ENCODE results near the gene PIGX.
A peak's percentile ranks its signal among the peaks of the same experiment; 100 is the strongest.

The PIGX gene

DNA sequence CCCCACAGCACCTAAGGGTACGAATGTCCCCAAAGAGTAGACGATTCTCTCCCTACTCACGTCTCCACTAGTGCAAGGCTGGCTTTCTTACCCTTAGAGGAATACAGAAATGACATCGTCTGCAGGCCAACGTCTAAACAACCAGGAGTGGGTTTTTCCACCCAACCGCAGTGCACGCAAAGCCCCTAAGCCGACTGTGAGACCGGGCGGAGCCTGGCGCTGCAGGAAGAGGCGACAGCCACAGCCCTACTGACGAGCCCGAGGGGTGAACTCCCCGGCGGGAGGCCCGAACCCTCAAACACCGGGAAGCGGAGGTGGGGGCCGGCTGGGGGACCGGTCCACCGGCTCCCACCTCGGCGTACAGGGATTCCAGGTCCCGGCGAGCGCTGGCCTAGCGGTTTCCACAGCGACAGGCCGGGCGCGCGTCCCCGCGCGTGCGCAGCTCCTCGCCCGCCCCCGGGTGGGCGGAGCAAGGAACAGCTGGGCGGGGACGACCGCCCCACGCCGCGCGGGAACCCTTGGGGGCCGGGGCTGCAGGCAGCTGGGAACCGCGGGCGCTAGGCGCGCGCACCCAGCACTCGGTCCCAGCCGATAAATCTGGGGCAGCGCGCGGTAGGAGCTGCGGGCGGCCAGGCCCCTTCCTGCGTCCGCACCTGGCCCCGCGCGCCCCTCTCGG lies at the start of gene PIGX, which contains the start of gene CEP19:
Gene PIGX, plus strand, starts transcription at position 540 of the 676 bp plus-strand sequence.
Gene CEP19, minus strand, starts transcription at position 413 of the 676 bp plus-strand sequence. CDS start 3,593 bp downstream, outside the sequence.
- DNase-seq (ENCODE audit: low spot score), result peak; percentile 89

DNA sequence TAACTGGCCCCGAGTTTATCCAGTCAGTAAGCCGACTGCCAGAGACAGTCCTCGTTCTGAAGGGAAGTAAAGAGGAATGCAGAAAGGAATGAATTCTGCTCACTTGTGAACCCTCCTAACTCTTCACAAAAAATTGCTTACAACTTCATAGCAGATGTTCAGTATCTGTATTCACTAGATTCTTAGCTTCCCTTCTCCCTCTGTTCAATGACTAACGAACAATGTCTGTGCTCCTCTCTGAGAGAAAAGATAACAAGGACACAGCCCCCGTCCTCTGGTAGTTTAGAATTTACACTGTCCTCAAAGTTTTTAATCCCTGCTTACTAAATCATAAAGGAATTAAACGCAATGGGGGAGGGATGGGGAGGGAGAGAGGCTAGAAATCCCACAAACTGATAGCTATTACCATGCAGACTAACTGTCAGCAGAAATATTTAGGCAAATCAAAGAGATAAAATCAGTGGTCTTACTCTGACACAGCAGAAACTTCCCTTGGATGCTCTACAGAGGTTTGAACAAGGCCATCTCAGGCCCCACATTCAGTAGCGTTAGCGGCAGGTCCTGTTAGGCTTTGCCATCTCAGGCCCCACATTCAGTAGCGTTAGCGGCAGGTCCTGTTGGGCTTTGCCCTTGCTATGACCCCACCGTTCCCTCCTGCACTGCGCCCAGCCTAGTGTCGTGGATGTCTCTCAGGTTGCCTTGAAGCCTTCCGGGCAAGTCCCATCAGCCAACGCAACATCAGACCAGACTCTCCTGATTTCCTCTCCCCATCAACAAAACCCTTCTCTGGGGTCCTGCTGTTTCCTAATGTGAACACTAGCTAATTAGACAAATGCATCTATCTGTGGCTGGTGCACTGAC lies 49.2 kb upstream of the PIGX start:
- DNase-seq (ENCODE audit: low spot score), result no peak

DNA sequence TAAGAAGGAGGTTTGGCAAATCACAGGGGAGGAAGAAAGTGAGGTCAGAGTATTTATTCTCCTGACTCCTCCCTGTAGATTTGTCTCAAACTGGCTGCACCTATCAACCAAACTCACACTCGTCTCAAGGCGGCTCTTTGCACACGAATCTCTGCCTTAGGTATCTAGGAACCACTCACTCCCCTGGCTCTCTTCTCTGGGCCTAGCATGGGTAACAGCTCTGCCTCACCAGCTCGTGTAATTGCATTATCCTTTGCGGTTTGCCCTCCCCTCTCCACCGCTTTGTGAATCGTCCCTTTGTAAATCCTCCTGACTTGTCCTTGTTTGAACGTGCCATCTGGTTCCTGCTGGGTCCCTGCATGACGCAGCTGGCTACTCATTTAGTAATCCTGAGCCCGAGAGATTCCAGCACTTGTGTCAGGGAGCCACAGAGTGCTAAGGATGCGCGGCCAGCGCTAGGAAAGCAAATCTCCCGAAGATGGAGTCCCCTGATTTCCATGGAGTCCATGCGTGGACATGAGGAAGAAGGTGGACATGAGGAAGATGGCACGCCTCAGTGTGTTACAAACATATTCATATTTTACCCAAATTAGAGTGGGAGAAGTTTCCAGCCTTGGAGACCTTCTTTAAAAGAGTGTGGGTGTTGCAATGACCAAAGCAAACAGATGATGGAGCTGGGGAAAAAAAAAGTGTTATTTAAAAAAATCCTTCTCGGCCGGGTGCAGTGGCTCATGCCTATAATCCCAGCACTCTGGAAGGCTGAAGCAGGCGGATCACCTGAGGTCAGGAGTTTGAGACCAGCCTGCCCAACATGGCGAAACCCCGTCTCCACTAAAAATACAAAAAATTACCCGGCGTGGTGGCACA lies 45.9 kb upstream of the PIGX start:
- peak; percentile 69 for DNase-seq (ENCODE audit: low spot score)

DNA sequence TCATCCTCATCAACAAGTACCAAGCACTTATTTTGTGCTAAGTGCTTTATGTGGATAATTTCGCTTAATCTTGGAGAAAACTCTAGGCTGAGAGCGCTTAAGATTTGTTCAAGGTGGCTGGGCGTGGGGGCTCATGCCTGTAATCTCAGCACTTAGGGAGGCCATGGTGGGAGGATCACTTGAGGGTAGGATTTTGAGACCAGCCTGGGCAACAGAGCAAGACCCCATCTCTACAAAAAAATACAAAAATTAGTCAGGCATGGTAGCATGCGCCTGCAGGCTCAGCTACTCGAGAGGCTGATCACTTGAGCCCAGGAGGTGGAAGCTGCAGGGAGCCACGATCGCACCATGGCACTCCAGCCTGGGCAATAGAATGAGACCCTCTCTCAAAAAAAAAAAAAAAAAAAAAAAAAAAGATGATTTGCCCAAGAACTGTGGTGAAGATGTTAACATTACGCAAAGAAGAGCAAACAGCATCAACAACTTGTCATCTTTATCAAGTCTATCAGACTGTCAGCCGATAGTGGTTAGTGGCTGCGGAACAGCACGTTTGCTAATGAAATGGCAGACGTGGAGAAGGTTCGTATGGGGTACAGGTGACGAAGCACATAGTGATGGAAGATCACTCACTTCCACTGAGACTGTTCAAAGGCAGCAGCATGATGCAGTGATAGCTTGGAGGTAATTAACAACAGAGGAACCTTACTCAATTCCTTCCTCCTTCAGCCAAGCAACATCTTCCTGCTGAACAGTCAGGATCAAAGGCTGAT lies 44.9 kb upstream of the PIGX start:
- DNase-seq (ENCODE audit: low spot score), result no peak

DNA sequence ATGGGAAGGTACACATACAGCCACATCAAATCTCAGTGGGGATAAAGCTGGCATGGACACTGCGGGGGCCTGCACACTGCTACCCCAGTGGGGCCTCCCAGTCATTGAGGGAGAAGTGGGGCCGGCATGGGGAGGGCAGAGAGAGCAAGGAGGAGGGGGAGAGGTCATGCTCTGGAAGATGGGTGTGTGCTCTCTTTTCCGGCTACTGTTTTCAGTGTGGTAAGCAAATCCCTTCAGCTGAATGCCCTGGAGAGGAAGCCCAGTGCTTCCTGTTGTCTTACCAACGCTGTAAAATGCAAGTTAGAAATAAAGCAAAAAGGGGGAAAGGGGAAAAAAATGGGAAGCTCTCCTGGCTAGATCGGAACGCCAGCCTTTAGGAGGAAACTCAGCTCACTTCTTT lies 41.8 kb upstream of the PIGX start:
- no peak for DNase-seq (ENCODE audit: low spot score)

DNA sequence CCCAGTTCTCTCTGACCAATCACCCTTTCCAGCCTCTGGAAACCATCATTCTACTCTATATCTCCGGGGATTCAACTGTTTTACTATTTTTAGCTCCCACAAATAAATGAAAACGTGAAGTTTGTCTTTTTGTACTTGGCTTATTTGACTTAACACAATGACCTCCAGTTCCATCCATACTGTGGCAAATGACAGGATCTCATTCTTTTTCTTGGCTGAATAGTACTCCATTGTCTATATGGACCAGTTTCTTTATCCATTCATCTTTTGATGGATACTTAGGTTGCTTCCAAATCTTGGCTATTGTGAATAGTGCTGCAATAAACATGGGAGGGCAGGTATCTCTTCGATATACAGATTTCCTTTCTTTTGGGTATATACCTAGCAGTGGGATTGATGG lies 38.5 kb upstream of the PIGX start:
- DNase-seq (ENCODE audit: low spot score), result no peak

DNA sequence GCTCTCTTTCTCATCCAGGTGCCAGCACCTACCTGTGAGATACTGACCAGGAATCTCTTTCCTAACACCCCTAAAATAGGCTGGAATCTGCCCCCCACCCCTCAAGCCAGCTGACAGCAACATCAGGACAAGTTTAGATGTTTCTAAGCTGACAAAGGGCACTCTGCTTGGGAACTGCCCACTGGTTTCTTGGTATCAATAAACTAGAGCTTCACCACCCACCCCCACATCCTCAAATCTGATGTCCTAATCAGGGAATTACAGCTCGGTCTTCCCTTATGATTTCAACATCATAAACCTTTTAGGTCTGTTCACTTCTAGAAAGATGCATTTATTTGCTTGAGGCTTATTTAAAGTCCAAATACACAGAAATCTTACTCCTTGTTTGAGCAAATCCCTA lies 34.8 kb upstream of the PIGX start:
- DNase-seq (ENCODE audit: low spot score), result no peak

DNA sequence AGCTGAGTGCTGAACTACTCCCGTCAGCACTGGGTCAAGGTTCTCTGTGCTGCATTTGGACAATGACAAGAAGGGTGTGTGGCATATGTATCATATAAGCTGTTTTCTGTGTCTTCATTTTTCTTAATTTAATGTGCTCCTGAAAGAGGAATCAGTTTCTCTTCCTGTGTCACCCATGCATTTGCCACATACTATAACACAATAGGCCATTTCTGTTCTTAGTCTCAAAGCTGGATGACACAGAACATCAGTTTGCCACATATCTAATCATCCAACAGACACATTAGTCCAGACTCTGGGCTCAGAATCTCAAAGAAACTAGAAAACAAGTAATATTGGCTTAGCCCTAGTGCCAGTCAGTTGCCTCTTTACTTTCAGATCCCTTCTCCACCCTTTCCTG lies 34.2 kb upstream of the PIGX start:
- no peak for DNase-seq (ENCODE audit: low spot score)

DNA sequence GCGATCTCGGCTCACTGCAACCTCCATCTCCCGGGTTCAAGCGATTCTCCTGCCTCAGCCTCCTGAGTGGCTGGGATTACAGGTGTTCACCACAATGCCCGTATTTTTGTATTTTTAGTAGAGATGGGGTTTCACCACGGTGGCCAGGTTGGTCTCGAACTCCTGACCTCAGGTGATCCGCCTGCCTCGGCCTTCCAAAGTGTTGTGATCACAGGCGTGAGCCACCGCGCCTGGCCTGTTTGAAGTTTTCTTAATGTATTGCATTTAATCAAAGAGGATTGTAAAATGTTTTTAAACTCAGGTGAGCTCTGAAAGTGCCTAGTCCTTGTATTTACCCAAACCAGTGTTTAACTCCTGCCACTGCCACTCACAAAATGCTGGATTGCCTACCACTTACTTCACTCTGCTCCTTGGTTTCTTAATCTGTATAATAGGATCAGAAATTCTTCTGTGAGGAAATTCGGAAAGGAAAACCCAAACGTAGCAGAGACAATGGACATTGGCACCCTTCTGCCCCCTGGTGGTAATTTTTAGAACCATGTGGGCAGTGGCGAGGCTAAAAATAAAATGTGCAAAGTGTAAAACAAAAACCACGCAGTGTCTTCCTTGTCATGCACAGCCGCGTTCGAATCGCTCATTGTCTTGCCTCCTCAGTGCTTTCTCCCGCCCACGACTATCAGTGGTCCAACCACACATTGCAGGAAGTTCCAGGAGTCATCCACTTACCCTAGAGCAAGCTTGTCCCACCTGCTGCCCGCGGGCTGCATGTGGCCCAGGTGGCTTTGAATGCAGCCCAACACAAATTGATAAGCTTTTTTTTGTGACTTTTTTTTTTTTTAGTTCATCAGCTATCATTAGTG lies 27.4 kb upstream of the PIGX start:
- DNase-seq (ENCODE audit: low spot score), result peak; percentile 74

DNA sequence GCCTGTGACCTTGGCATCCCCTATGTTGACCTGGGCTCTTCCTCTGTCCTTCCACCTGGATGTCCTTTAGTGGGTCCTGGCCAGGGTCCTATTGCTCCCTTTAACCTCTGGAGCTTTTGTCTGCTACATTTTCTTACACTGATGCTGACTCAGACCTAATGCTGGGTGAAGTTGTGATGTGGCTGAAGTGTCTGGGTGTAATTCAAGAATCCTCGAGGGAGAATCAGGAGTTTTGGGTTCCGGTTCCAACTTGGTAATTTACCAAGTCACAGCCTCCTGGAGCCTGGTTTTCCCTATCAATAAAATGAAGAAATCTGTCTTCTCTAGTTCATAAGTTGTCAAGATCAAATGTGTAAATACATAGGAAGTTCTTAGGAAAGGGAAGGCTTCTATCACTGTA lies 25.7 kb upstream of the PIGX start:
- DNase-seq (ENCODE audit: low spot score), result no peak

DNA sequence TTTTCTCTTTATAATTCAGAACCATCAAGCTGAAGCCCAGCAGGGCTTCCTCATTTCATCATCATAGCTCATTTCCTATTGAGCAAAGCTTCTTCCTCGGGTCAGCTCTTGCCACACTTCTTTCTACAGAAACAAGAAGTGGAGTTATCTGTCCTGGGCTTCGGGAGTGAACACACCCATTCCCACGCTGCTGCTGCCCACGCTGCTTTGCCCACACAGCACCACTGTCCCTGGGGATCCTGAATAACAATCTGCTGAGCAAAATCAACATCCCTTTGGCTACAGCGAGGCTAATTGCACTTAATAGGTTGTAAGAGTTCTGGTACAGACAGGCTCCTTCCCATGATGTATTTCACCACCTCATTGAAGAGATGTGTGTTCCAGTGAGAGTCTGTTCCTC lies 23.8 kb upstream of the PIGX start:
- DNase-seq (ENCODE audit: low spot score), result peak; percentile 71

DNA sequence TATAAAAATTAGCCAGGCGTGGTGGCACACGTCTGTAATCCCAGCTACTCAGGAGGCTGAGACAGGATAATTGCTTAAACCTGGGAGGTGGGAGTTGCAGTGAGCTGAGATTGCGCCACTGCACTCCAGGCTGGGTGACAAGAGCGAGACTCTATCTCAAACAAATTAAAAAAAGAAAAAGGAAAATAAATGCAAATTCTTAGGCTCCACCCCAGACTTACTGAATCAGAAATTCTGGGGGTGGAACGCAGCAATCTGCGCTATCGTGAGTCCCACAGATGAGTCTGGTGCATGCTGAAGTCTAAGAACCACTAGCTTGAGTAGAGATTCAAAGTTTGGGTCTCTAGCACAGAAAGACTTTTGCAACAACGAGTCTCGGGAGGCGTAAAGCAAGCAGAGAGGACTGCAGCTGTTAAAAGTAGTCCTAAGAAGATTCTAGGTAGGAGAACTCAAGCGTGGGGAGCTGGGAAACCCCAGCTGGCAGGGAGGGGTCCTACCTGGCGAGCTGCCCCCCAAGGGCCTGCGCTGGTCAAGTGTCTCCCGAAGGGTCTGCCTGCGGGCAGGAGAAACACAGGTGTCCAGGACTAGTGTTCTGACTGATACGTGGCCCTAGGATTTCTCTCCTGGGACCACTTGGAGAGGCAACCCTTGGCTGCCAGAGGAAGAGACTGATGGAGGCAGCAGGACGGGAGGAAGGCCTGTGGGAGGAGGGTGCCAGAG lies 22.1 kb upstream of the PIGX start:
- no peak for DNase-seq (ENCODE audit: low spot score)

DNA sequence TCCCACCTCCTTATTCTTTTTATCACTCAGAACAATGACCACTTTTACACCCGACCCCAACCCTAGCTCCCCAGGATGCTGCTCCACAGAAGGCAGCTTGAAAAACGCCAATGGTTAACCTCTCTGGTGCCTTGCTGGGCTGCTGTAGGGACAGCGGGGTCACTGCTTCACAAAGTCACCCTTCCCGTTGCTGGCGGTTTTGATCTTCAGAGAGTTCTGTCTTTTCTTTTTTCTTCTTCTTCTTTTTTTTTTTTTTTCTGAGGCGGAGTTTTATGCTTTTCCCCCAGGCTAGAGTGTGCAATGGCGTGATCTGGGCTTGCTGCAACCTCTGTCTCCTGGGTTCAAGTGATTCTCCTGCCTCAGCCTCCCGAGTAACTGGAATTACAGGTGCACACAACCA lies 20.8 kb upstream of the PIGX start:
- no peak for DNase-seq (ENCODE audit: low spot score)

DNA sequence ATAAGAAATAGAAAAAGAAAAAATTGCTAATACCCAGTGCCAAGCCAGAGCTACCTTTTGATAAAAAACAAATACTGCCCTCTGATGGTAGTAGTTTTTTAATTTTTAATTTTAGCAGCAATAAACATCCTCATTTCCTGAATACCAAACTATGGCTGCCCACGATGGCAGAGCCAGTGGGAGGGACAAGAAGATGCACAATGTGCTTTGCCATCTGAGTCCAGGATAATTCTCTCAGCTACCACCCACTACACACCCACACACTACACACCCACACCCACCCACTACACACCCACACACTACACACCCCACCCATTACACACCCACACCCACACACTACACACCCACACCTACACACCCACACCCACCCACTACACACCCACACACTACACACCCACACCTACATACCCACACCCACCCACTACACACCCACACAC lies 18.0 kb upstream of the PIGX start:
- no peak for DNase-seq (ENCODE audit: low spot score)

DNA sequence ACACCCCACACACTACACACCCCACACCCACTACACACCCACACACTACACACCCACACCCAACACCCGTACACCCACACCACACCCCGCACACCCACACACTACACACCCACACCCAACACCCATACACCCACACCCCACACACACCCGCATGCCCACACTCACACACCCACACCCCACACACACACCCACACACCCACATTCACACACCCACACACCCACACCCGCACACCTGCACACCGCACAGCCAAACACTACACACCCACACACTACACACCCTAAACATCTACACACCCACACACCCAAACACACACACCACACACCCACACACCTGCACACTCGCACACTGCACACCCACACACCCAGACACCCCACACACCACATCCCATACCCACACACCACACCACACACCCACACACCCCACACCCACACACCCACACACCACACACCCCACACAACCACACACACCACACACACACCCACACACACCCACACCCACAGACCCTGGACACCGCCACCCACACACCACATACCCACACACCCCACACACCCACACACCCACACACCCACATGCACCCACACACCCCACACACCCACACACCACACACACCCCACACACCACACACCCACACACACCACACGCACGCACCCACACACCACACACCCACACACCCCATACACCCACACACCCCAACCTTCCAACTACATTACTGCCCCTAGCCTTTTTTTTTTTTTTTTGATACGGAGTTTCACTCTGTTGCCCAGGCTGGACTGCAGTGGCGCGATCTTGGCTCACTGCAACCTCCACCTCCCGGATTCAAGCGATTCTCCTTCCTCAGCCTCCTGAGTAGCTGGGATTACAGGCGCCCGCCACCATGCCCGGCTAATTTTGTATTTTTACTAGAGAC lies 17.0 kb upstream of the PIGX start:
- no peak for DNase-seq (ENCODE audit: low spot score)

DNA sequence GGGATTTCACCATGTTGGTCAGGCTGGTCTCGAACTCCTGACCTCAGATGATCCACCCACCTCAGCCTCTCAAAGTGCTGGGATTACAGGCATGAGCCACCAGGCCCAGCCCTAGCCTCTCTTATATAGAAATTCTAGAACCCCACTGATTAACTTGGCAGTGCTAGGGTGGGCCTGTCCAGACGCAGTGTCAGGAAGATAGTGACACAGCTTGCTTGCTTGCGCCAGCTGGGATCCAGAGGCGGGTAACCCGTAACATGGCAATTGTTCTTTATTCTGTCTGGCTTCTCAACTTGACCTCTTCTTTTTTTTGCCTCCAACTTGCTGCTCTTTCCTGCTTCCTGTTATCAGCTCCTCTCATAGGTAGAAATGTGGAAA lies 16.3 kb upstream of the PIGX start:
- DNase-seq (ENCODE audit: low spot score), result no peak

DNA sequence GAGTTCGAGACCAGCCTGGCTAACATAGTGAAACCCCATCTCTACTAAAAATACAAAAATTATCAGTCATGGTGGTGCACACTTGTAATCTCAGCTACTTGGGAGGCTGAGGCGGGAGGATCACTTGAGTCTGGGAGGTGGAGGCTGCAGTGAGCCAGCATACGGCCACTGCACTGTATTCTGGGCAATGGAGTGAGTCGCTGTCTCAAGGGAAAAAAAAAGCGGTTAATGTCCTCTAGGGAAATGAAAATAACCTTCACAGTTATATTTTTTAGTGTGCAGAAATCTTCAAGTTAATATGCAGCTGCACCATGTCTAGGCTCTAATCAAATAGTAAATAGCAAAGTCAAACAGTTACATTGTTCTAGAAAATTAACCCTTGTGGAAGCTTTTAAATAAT lies 14.9 kb upstream of the PIGX start:
- no peak for DNase-seq (ENCODE audit: low spot score)

DNA sequence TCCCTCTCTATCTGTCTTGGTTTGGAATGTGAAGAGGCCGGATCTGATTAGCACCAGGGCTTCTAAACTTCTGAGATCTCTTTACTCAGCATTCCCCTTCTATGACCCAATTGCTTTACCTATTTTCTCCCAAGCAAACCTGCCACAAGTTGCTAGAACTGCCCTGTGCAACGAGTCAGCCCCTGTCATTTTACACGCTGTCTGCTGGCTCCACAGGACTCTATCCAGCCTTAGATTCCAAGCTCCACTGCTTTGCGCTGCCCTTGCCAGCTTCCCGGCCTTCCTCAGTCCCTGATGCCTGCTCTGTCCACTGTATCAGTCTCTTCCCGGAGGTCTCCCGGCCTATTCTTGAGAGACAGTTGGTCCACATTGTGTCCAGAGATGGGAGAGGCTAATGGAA lies 12.4 kb upstream of the PIGX start:
- no peak for DNase-seq (ENCODE audit: low spot score)

DNA sequence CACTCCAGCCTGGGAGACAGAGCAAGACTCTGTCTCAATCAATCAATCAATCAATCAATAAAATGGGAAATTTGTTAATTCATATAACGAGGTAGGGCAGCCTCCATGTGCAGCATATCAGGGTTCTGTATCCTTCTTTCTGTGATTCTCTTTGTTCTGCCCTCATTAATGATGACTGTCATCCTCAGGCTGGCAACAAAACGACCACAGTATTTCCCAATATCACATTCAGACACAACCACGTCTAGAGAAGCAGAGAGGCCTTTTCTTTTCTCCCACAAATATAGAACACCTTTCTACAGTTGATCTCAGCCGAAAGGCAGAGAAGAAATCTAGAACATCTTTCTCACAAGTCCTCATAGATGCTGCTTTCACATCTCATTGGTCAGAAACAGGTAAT lies 11.4 kb upstream of the PIGX start:
- DNase-seq (ENCODE audit: low spot score), result no peak

Measured in pons (tissue), 1 donor.